HepG2 (cell line): ENCODE results near the gene TCF25. TPM values are rescaled to one million over a fixed set of nuclear protein-coding genes. Genes with fewer than 3 reads are reported as not detected.

ENCODE experiments used
- ARID4A ChIP-seq: sonication (generic); formaldehyde crosslinking; IDR thresholded peaks from 2 replicates; pipeline ENCODE4 v1.5.0; 2020; ENCODE audit warnings: mild to moderate bottlenecking, missing genetic modification reagents, borderline replicate concordance
- HMGXB3 ChIP-seq: sonication (generic); formaldehyde crosslinking; IDR thresholded peaks from 2 replicates; pipeline ENCODE4 v1.4.0; 2020; ENCODE audit warnings: missing genetic modification reagents, borderline replicate concordance
- IKZF4 ChIP-seq: sonication (generic); formaldehyde crosslinking; IDR thresholded peaks from 2 replicates; pipeline ENCODE4 v1.5.1; 2020; ENCODE audit warnings: borderline replicate concordance, mild to moderate bottlenecking, low read depth, missing genetic modification reagents; ENCODE audit errors: not compliant biosample characterization
- MTF1 ChIP-seq: sonication (generic); formaldehyde crosslinking; IDR thresholded peaks from 2 replicates; pipeline ENCODE4 v1.5.0; 2020; ENCODE audit warnings: missing genetic modification reagents
- NR2F2 ChIP-seq: IDR thresholded peaks from 2 replicates; pipeline ENCODE4 v1.6.1; 2012; ENCODE audit warnings: low read depth, inconsistent platforms, borderline replicate concordance
- PHF5A ChIP-seq: IDR thresholded peaks from one replicate; pipeline ENCODE4 v1.6.1; 2018; ENCODE audit warnings: low read depth, missing genetic modification reagents; ENCODE audit not compliant: unreplicated experiment
- SALL1 ChIP-seq: sonication (generic); formaldehyde crosslinking; IDR thresholded peaks from 2 replicates; pipeline ENCODE4 v1.8.0; 2022; ENCODE audit warnings: mild to moderate bottlenecking, missing genetic modification reagents
- SNAPC2 ChIP-seq: sonication (generic); formaldehyde crosslinking; IDR thresholded peaks from 2 replicates; pipeline ENCODE4 v1.8.1; 2022; ENCODE audit warnings: mild to moderate bottlenecking, missing genetic modification reagents
- ZNF747 ChIP-seq: sonication (generic); formaldehyde crosslinking; IDR thresholded peaks from 2 replicates; pipeline ENCODE4 v1.8.1; 2023; ENCODE audit warnings: missing genetic modification reagents, mild to moderate bottlenecking, borderline replicate concordance
- ZNF749 ChIP-seq: sonication (generic); formaldehyde crosslinking; IDR thresholded peaks from 2 replicates; pipeline ENCODE4 v1.8.0; 2022; ENCODE audit warnings: mild to moderate bottlenecking, missing genetic modification reagents, moderate library complexity, borderline replicate concordance
- ZSCAN31 ChIP-seq: sonication (generic); formaldehyde crosslinking; IDR thresholded peaks from 2 replicates; pipeline ENCODE4 v1.5.0; 2020; ENCODE audit warnings: low read depth, mild to moderate bottlenecking, missing genetic modification reagents
- polyA plus RNA-seq, 8 experiments: library from polyadenylated mRNA; depleted of rRNA in 3 of 8; stranded (reverse) in 7 of 8; unstranded in 1 of 8; fragments of >200 nt; fragmentation: Illumina TruSeq in 4 of 8; extraction: Trizol in 4 of 8; gene quantifications; 2 replicates each; pipeline versions ENCODE4 v1.2.1 to v1.2.3, GENCODE V29; 2011 to 2016; ENCODE audit warnings: low read depth in 4 of 8, missing spikeins in 1 of 8, mixed read lengths in 1 of 8; ENCODE audit not compliant: insufficient read depth in 1 of 8
- total RNA-seq, 5 experiments: library from RNA; depleted of rRNA; stranded (reverse); fragments of >200 nt; fragmentation: Illumina TruSeq; extraction: Trizol; gene quantifications; 2 replicates each; pipeline ENCODE4 v1.2.3, GENCODE V29; 2016; ENCODE audit warnings: low read depth in 1 of 5
- TF ChIP-seq, protein P1 (sequence below), 2 experiments: sonication (generic) in 1 of 2; formaldehyde crosslinking in 1 of 2; IDR thresholded peaks; 2 replicates each; pipeline versions ENCODE4 v1.4.0 to v1.6.1; 2016 to 2020; ENCODE audit warnings: borderline replicate concordance in 1 of 2, low read depth in 1 of 2, mild to moderate bottlenecking in 1 of 2, missing genetic modification reagents in 1 of 2

TCF25 gene
- total and polyA plus RNA-seq, 2 of the 13 experiments (the other 11 are each of a cell fraction or from before 2014, with no cell fraction given): 138 to 206 TPM

DNA sequence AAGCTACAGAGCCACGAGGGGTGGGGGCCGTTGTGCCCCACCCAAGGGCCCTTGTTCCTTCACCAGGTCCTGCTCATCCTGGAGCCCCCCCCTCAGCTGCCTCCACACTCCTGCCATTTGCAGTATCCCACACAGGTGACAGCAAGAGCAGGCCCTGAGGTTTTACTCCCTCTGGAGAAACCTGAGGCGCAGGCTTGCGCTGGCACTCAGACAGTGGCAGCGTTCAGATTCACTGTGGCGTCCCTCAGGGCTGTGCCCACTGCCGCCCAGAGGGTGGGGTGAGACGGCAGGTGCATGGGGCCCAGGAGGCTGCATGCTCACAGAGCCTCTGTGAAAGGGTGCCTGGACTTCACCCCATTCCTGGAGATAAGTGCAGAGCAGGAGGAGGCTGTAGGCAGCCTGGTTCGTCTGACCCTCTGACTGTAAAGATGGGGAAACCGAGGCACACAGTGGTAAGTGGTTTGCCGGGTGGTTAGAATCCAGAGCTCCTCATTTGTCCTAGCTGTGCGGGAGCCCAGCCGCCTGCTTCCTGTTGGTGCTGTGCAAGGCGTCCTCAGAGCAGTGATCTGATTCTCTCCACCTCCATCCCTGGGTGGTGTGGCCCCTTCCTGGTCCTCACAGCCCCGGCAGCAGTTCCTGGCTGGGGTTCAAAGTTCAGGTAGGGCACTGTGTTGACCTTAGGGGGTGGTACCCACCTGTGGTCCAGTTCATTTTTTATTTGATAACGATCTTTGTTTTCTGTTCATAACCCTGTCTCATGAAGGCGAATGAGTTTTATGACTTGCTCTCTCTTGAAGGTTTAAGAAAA, 43.6 kb upstream of the TCF25 start (continued):
- peak; percentile 55; the same call in 1 of the 2 replicates for TF ChIP-seq ZNF747
- peak; percentile 94 for TF ChIP-seq SALL1
- TF ChIP-seq IKZF4 (CRISPR knock-in tag): peak; percentile 65
- TF ChIP-seq SNAPC2 (CRISPR knock-in tag): peak; percentile 73; the same call in 1 of the 2 replicates
- TF ChIP-seq ARID4A (CRISPR knock-in tag): peak; percentile 75
- peak; percentile 51; the same call in 1 of the 2 replicates for TF ChIP-seq NR2F2
- TF ChIP-seq, protein P1, sequence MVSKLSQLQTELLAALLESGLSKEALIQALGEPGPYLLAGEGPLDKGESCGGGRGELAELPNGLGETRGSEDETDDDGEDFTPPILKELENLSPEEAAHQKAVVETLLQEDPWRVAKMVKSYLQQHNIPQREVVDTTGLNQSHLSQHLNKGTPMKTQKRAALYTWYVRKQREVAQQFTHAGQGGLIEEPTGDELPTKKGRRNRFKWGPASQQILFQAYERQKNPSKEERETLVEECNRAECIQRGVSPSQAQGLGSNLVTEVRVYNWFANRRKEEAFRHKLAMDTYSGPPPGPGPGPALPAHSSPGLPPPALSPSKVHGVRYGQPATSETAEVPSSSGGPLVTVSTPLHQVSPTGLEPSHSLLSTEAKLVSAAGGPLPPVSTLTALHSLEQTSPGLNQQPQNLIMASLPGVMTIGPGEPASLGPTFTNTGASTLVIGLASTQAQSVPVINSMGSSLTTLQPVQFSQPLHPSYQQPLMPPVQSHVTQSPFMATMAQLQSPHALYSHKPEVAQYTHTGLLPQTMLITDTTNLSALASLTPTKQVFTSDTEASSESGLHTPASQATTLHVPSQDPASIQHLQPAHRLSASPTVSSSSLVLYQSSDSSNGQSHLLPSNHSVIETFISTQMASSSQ (IDR thresholded peaks at IDR 0.05; ENCODE audit: low read depth): no peak
- TF ChIP-seq, protein P1 (CRISPR knock-in tag; IDR thresholded peaks at IDR 0.05; ENCODE audit: borderline replicate concordance): peak; percentile 60; the same call in 1 of the 2 replicates
- TF ChIP-seq MTF1 (CRISPR knock-in tag): no peak
- no peak for TF ChIP-seq HMGXB3 (CRISPR knock-in tag)
- peak; percentile 78 for TF ChIP-seq ZSCAN31 (CRISPR knock-in tag)
- no peak for TF ChIP-seq PHF5A (CRISPR knock-in tag)
- no peak for TF ChIP-seq ZNF749 (CRISPR knock-in tag)
